ENCODE measurements around the gene S100A1.

S100A1 gene

GRCh38 chr1:153611356-153611755, 16.9 kb upstream of the S100A1 start:
- H3K27ac ChIP-seq (ENCODE audit: low read length), result peak overlapping the region; percentile 98

DNA sequence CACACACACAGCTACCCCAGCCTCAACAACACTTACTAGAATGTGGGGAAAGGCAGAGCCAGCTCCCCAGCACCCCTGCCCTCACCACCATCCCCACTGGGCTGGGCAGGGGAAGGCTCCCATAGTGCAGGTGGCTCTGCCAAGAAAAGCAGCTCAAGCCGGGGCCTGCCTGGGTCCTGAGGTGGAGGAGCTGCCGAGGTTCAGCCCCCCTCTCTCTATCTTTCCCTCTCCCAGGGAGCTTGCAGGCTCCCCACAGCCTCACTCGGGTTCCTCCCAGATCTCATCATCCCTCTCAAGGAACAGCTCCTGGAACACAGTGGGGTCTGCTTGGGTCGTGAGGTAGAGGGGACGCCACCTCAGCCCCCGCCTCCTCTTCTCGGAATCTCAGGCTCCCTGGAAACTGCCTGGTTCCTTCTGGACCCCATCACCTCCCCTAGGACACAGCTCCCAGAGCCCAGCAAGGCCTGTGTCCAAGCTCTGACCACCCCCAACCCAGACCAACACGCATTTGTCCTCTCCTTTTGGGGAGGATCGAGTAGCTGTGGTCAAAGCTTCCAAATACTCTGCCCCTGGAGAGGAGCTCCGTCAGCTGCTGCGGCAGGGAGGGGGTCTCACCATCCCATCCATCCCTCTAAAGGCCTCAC, 16.0 kb upstream of the S100A1 start:
- Histone ChIP-seq H3K4me3 (ENCODE audit: low read depth in 1 of 2, low read length in 2 of 2) (peak overlapping the region; percentile 78 to 89), H3K27ac (ENCODE audit: low read length) (peak overlapping the region; percentile 98), H3K9me3 (ENCODE audit: control insufficient read depth in 1 of 2, low read length in 2 of 2) (no peaks in the 10 kb centered on the region), H3K36me3 (ENCODE audit: control insufficient read depth in 1 of 2, insufficient read depth in 2 of 2, low read length in 2 of 2) (peaks cover 8% of the 10 kb centered on the region in 2 donors), H3K27me3 (ENCODE audit: low read depth, low read length) (no peaks in the 10 kb centered on the region), H3K4me1 (ENCODE audit: control insufficient read depth in 1 of 2, insufficient read depth in 2 of 2, low read length in 2 of 2) (peaks cover 25 to 30% of the 10 kb centered on the region in 2 donors)

More at GRCh38 chr1:153611356-153611755, 16.9 kb upstream of the S100A1 start:
- Histone ChIP-seq H3K36me3 (ENCODE audit: control insufficient read depth in 1 of 2, insufficient read depth in 2 of 2, low read length in 2 of 2) (peaks cover 16 to 17% of the 10 kb centered on the region in 2 donors), H3K27me3 (ENCODE audit: low read depth, low read length) (no peaks in the 10 kb centered on the region), H3K9me3 (ENCODE audit: control insufficient read depth in 1 of 2, low read length in 2 of 2) (no peaks in the 10 kb centered on the region), H3K4me1 (ENCODE audit: control insufficient read depth in 1 of 2, insufficient read depth in 2 of 2, low read length in 2 of 2) (peaks cover 18 to 23% of the 10 kb centered on the region in 2 donors), H3K4me3 (ENCODE audit: low read depth in 1 of 2, low read length in 2 of 2) (peak overlapping the region; percentile 78 to 89)

DNA sequence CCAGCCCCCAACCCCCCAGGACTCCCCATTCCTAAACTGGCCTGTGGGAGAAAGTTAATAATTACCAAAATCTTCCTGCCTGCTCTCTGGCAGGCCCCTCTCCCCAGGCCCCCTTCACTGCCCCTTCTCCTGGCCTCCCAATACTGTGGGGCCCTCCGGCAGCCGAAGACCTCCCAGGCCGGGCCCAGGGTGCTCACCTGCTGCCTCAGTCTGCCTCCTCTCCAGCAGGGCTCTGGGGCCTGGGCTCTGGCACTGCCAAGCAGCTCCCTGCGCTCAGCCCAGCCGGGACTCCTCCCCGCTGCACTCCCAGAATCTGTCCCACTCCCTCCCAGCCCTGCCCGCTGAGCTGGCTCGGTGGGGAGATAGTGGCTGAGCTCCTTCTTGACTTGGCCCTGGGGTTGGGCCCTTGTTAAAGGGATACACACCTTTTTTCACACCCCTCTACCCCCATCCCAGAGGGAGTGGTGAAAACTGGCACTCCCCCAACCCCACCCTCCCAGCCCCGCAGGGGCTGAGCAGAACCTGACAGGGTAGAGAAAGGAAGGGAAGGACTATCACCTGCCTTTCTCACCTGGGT, 15.4 kb upstream of the S100A1 start, which contains the start of gene S100A16:
S100A16 (minus strand) TSS at position 383 of the 577 bp plus-strand sequence. CDS start 4,986 bp downstream, outside the sequence.
- peaks cover 2% of the 10 kb centered on the region in 2 donors for H3K36me3 ChIP-seq (ENCODE audit: control insufficient read depth in 1 of 2, insufficient read depth in 2 of 2, low read length in 2 of 2)
- no peaks in the 10 kb centered on the region for H3K9me3 ChIP-seq (ENCODE audit: control insufficient read depth in 1 of 2, low read length in 2 of 2)
- peak within 1 kb of the TSS; percentile 78 to 89 for H3K4me3 ChIP-seq (ENCODE audit: low read depth in 1 of 2, low read length in 2 of 2)
- peaks cover 25 to 30% of the 10 kb centered on the region in 2 donors for H3K4me1 ChIP-seq (ENCODE audit: control insufficient read depth in 1 of 2, insufficient read depth in 2 of 2, low read length in 2 of 2)
- H3K27ac ChIP-seq (ENCODE audit: low read length), result peak within 1 kb of the TSS; percentile 98
- H3K27me3 ChIP-seq (ENCODE audit: low read depth, low read length), result no peaks in the 10 kb centered on the region

DNA sequence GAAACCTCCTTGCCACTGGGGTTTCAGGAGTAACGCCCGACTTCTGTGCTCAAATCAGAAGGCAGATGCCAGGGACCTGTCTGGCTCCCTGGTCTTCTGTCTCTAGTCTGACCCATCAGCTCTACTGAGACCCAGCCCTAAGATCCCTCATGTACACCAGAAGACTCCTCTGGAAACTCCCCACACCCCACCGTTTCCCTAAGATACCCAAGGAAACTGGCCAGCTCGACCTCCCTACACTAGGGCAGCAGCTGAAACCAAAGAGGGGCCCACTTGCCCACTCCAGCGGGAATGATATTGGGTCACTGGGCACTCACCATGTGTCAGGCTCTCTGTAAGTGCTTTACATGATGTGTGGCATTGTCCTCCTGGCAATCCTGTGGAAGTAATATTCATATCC, 14.8 kb upstream of the S100A1 start:
- peak overlapping the region; percentile 98 for H3K27ac ChIP-seq (ENCODE audit: low read length)
- peak overlapping the region; percentile 78 to 89 for H3K4me3 ChIP-seq (ENCODE audit: low read depth in 1 of 2, low read length in 2 of 2)
- H3K4me1 ChIP-seq (ENCODE audit: control insufficient read depth in 1 of 2, insufficient read depth in 2 of 2, low read length in 2 of 2), result peaks cover 25 to 30% of the 10 kb centered on the region in 2 donors

GRCh38 chr1:153614189-153614900, 13.9 kb upstream of the S100A1 start:
- peaks cover 24 to 30% of the 10 kb centered on the region in 2 donors for H3K4me1 ChIP-seq (ENCODE audit: control insufficient read depth in 1 of 2, insufficient read depth in 2 of 2, low read length in 2 of 2)
- no peaks in the 10 kb centered on the region for H3K27me3 ChIP-seq (ENCODE audit: low read depth, low read length)
- H3K27ac ChIP-seq (ENCODE audit: low read length), result peak overlapping the region; percentile 7
- no peaks in the 10 kb centered on the region for H3K9me3 ChIP-seq (ENCODE audit: control insufficient read depth in 1 of 2, low read length in 2 of 2)
- H3K4me3 ChIP-seq (ENCODE audit: low read depth in 1 of 2, low read length in 2 of 2), result no peak overlapping the region
- peaks cover 0 to 9% of the 10 kb centered on the region in 2 donors for H3K36me3 ChIP-seq (ENCODE audit: control insufficient read depth in 1 of 2, insufficient read depth in 2 of 2, low read length in 2 of 2)

More for the DNA sequence above, 14.8 kb upstream of the S100A1 start:
- Histone ChIP-seq H3K9me3 (ENCODE audit: control insufficient read depth in 1 of 2, low read length in 2 of 2) (no peaks in the 10 kb centered on the region), H3K36me3 (ENCODE audit: control insufficient read depth in 1 of 2, insufficient read depth in 2 of 2, low read length in 2 of 2) (no peaks in the 10 kb centered on the region), H3K27me3 (ENCODE audit: low read depth, low read length) (no peaks in the 10 kb centered on the region)

- H3K27me3 ChIP-seq (ENCODE audit: low read depth, low read length), result no peaks in the 10 kb centered on the region
- peak overlapping the region; percentile 7 for H3K27ac ChIP-seq (ENCODE audit: low read length)
- H3K4me1 ChIP-seq (ENCODE audit: control insufficient read depth in 1 of 2, insufficient read depth in 2 of 2, low read length in 2 of 2), result peaks cover 19 to 29% of the 10 kb centered on the region in 2 donors
- H3K9me3 ChIP-seq (ENCODE audit: control insufficient read depth in 1 of 2, low read length in 2 of 2), result no peaks in the 10 kb centered on the region
- peak overlapping the region in 1 of 2 donors; percentile 55 for H3K4me3 ChIP-seq (ENCODE audit: low read depth in 1 of 2, low read length in 2 of 2)
- H3K36me3 ChIP-seq (ENCODE audit: control insufficient read depth in 1 of 2, insufficient read depth in 2 of 2, low read length in 2 of 2), result peaks cover 6 to 15% of the 10 kb centered on the region in 2 donors
Measured at GRCh38 chr1:153614906-153615305, 13.3 kb upstream of the S100A1 start.

GRCh38 chr1:153615406-153615805, 12.8 kb upstream of the S100A1 start:
- peak overlapping the region in 1 of 2 donors; percentile 55 for H3K4me3 ChIP-seq (ENCODE audit: low read depth in 1 of 2, low read length in 2 of 2)
- no peaks in the 10 kb centered on the region for H3K27me3 ChIP-seq (ENCODE audit: low read depth, low read length)
- no peaks in the 10 kb centered on the region for H3K9me3 ChIP-seq (ENCODE audit: control insufficient read depth in 1 of 2, low read length in 2 of 2)
- peak overlapping the region; percentile 84 for H3K27ac ChIP-seq (ENCODE audit: low read length)
- H3K4me1 ChIP-seq (ENCODE audit: control insufficient read depth in 1 of 2, insufficient read depth in 2 of 2, low read length in 2 of 2), result peaks cover 14 to 24% of the 10 kb centered on the region in 2 donors
- peaks cover 6 to 19% of the 10 kb centered on the region in 2 donors for H3K36me3 ChIP-seq (ENCODE audit: control insufficient read depth in 1 of 2, insufficient read depth in 2 of 2, low read length in 2 of 2)

DNA sequence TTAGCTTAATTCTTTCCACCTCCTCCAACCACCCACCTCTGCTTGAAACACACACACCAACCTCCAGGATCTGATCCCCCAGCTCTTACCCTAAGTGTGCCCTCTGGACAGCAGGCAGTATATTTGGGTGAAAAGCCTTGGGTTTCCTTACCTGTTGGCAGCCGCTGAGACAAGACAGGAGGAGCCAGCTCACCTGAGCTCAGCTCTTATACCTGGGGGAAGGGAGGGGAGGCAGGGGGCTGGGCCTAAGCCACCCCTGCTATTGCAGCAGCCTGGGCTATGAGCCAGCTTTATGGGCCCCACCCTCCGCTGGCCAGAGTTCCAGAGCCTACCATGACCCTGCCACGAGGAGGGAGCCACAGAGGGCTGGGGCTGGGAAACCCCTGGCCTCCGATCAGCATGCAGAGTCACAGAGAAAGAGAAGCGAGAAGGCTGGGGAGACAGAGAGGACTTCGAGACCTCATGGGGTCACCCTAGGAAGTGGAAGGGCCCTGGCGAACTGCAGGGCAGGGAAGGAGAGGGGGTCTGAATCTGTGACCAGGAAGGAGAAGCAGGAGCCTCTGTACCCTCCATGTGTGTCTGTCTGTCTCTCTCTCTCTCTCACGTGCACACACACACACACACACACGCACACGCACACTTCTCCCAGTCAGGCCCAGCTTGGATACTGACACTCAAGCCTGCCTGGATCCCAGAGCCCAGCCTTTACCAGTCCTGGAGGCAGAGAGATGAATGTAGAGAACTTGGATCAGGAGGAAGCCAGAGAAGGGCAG, 11.9 kb upstream of the S100A1 start, which contains the start of gene S100A14:
S100A14 (minus strand) TSS at position 182 of the 773 bp plus-strand sequence. CDS start 467 bp downstream, outside the sequence.
- Histone ChIP-seq H3K4me3 (ENCODE audit: low read depth in 1 of 2, low read length in 2 of 2) (peak within 1 kb of the TSS in 1 of 2 donors; percentile 55), H3K4me1 (ENCODE audit: control insufficient read depth in 1 of 2, insufficient read depth in 2 of 2, low read length in 2 of 2) (peaks cover 12 to 17% of the 10 kb centered on the region in 2 donors), H3K27ac (ENCODE audit: low read length) (peak within 1 kb of the TSS; percentile 84)

DNA sequence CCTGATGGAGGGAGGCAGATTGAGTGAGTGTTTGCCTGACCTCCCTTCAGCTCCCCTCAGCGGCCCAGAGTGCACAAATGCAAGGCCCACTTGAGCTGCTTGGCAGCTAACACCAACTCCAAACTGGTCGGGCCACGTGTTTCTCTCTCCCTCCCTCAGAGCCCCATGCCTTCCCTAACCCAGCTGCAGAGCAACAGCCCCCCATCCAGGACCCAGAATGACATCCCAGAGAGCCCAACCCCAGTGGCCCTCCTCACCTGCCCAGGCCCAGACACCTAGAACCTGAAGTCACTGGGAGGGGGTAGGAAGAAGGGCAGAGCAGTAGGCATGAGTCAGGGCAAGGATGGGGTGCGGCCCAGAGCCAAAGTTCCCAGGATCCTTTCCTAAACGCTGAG, 11.3 kb upstream of the S100A1 start:
- Histone ChIP-seq H3K9me3 (ENCODE audit: control insufficient read depth in 1 of 2, low read length in 2 of 2) (no peaks in the 10 kb centered on the region), H3K27ac (ENCODE audit: low read length) (peak overlapping the region; percentile 84), H3K4me1 (ENCODE audit: control insufficient read depth in 1 of 2, insufficient read depth in 2 of 2, low read length in 2 of 2) (peaks cover 12 to 13% of the 10 kb centered on the region in 2 donors), H3K36me3 (ENCODE audit: control insufficient read depth in 1 of 2, insufficient read depth in 2 of 2, low read length in 2 of 2) (peaks cover 6 to 19% of the 10 kb centered on the region in 2 donors), H3K27me3 (ENCODE audit: low read depth, low read length) (no peaks in the 10 kb centered on the region), H3K4me3 (ENCODE audit: low read depth in 1 of 2, low read length in 2 of 2) (no peak overlapping the region)

More for the DNA sequence above, 11.9 kb upstream of the S100A1 start, which contains the start of gene S100A14:
- H3K36me3 ChIP-seq (ENCODE audit: control insufficient read depth in 1 of 2, insufficient read depth in 2 of 2, low read length in 2 of 2), result peaks cover 6 to 19% of the 10 kb centered on the region in 2 donors
- H3K27me3 ChIP-seq (ENCODE audit: low read depth, low read length), result no peaks in the 10 kb centered on the region
- H3K9me3 ChIP-seq (ENCODE audit: control insufficient read depth in 1 of 2, low read length in 2 of 2), result no peaks in the 10 kb centered on the region

GRCh38 chr1:153617663-153618062, 10.6 kb upstream of the S100A1 start:
- Histone ChIP-seq H3K27ac (ENCODE audit: low read length) (peak overlapping the region; percentile 84), H3K27me3 (ENCODE audit: low read depth, low read length) (no peaks in the 10 kb centered on the region), H3K4me3 (ENCODE audit: low read depth in 1 of 2, low read length in 2 of 2) (no peak overlapping the region), H3K9me3 (ENCODE audit: control insufficient read depth in 1 of 2, low read length in 2 of 2) (no peaks in the 10 kb centered on the region), H3K36me3 (ENCODE audit: control insufficient read depth in 1 of 2, insufficient read depth in 2 of 2, low read length in 2 of 2) (peaks cover 6 to 19% of the 10 kb centered on the region in 2 donors), H3K4me1 (ENCODE audit: control insufficient read depth in 1 of 2, insufficient read depth in 2 of 2, low read length in 2 of 2) (peaks cover 12 to 17% of the 10 kb centered on the region in 2 donors)

Measured in muscle layer of duodenum (tissue), 2 donors.